ENCODE data around the gene UBL4B.

UBL4B gene

GRCh38 chr1:110086961-110087360 is 25.3 kb upstream of the UBL4B start:
- no peak for DNase-seq

GRCh38 chr1:110087812-110088738 is 24.2 kb upstream of the UBL4B start:
- DNase-seq = no peak

GRCh38 chr1:110088739-110089316 is 23.4 kb upstream of the UBL4B start:
- no peak for DNase-seq

GRCh38 chr1:110089561-110090275 is 22.5 kb upstream of the UBL4B start:
- no peak for DNase-seq

- no peak for DNase-seq
These were observed 20.9 kb upstream of the UBL4B start for GRCh38 chr1:110091381-110091780.

GRCh38 chr1:110091791-110092190 is 20.5 kb upstream of the UBL4B start:
- no peak for DNase-seq

GRCh38 chr1:110092991-110093390 is 19.3 kb upstream of the UBL4B start:
- DNase-seq = no peak

GRCh38 chr1:110094931-110095654 is 17.1 kb upstream of the UBL4B start:
- no peak for DNase-seq

GRCh38 chr1:110097507-110098221 is 14.6 kb upstream of the UBL4B start:
- DNase-seq = no peak

- DNase-seq = no peak
These were observed 13.8 kb upstream of the UBL4B start for GRCh38 chr1:110098222-110099026.

- no peak for DNase-seq
These were observed 11.9 kb upstream of the UBL4B start for GRCh38 chr1:110100335-110100734.

GRCh38 chr1:110102081-110102480 is 10.2 kb upstream of the UBL4B start:
- no peak for DNase-seq

- peak; percentile 55 for DNase-seq
These were observed 6.0 kb upstream of the UBL4B start for GRCh38 chr1:110106013-110106941.

GRCh38 chr1:110107867-110108469 is 4.3 kb upstream of the UBL4B start:
- DNase-seq = no peak

GRCh38 chr1:110111081-110111480 is 1.2 kb upstream of the UBL4B start:
- DNase-seq = no peak

GRCh38 chr1:110112656-110113055 is 413 bp downstream of the UBL4B start:
- no peak for DNase-seq

GRCh38 chr1:110113551-110113950 is 1.3 kb downstream of the UBL4B start:
- DNase-seq = no peak

GRCh38 chr1:110114173-110114572 is 1.9 kb downstream of the UBL4B start:
- DNase-seq = no peak

GRCh38 chr1:110114784-110115183 is 2.5 kb downstream of the UBL4B start:
- DNase-seq = no peak
